Heart left ventricle (tissue), 16 donors: Measurements from ENCODE around the gene PPFIA3. TPM values are rescaled to one million over a fixed set of nuclear protein-coding genes. Genes with fewer than 3 reads are reported as not detected.
A peak's percentile ranks its signal among the peaks of the same experiment; 100 is the strongest.
"Not testable (repeated sequence)": the region's sequence is repeated elsewhere in the genome, so short reads cannot be mapped to it uniquely, and the experiment has no call there.

Source experiments
- ATAC-seq, 4 donors: fragments of 200-7000 bp; cut with Tn5 transposase; one replicate each; pipeline ENCODE4 v1.9.1; 2020 to 2022; ENCODE audit warnings: moderate library complexity in 4 of 4, mild to moderate bottlenecking in 3 of 4, moderate number of reproducible peaks in 1 of 4
- DNase-seq, 5 donors: peaks; one replicate each; pipeline ENCODE4 v3.0.0-alpha.2; 2020
- H3K27ac ChIP-seq, 12 donors: fragments of 200-600 bp; sonication (generic) in 4 of 12; one replicate each; pipeline versions ENCODE4 v1.5.0 to v1.8.0; 2016 to 2022; ENCODE audit warnings: mild to moderate bottlenecking in 2 of 12
- H3K27me3 ChIP-seq, 9 donors: fragments of 200-600 bp; sonication (generic) in 2 of 9; one replicate each; pipeline versions ENCODE4 v1.5.1 to v1.8.0; 2016 to 2022; ENCODE audit warnings: mild to moderate bottlenecking in 3 of 9
- H3K36me3 ChIP-seq, 9 donors: fragments of 200-600 bp; sonication (generic) in 2 of 9; one replicate each; pipeline versions ENCODE4 v1.5.0 to v1.8.0; 2018 to 2022; ENCODE audit warnings: mild to moderate bottlenecking in 2 of 9
- H3K4me1 ChIP-seq, 12 donors: fragments of 200-600 bp; sonication (generic) in 4 of 12; one replicate each; pipeline versions ENCODE4 v1.5.0 to v1.8.0; 2016 to 2022; ENCODE audit warnings: mild to moderate bottlenecking in 3 of 12
- H3K4me3 ChIP-seq, 12 donors: fragments of 200-600 bp; sonication (generic) in 4 of 12; one replicate each; pipeline versions ENCODE4 v1.5.0 to v1.8.0; 2017 to 2022; ENCODE audit warnings: mild to moderate bottlenecking in 9 of 12, moderate library complexity in 4 of 12
- H3K9me3 ChIP-seq, 12 donors: fragments of 200-600 bp; sonication (generic) in 4 of 12; one replicate each; pipeline versions ENCODE4 v1.5.0 to v1.8.0; 2016 to 2022; ENCODE audit warnings: mild to moderate bottlenecking in 1 of 12
- CTCF ChIP-seq, 12 donors: fragments of 200-600 bp; sonication (generic) in 4 of 12; IDR thresholded peaks; one replicate each; pipeline versions ENCODE4 v1.5.0 to v1.8.0; 2018 to 2022; ENCODE audit warnings: antibody characterized with exemption in 12 of 12, mild to moderate bottlenecking in 5 of 12
- POLR2A ChIP-seq, 2 donors: fragments of 450-650 bp; IDR thresholded peaks; one replicate each; pipeline ENCODE4 v1.6.1; 2017; ENCODE audit warnings: antibody characterized with exemption in 2 of 2, mild to moderate bottlenecking in 2 of 2, moderate library complexity in 2 of 2
- WGBS, 4 donors: extraction: QIAGEN DNeasy Blood & Tissue Kit in 2 of 4; methylation state at CpG; one replicate each; pipeline versions ENCODE4 v1.1.5 to v1.1.7; 2013 to 2018; 5-methylcytosine and 5-hydroxymethylcytosine counted together
- intact Hi-C, 10 donors: fragments of 100-400 bp; cut with DNase I; formaldehyde crosslinking; loops; one replicate each; pipeline versions ENCODE4 v1.11.1 to v1.14.2; 2022
- polyA plus RNA-seq, 2 donors: library from polyadenylated mRNA; stranded (reverse); fragments of 200-250 nt; gene quantifications; one replicate each; pipeline ENCODE4 v1.2.3, GENCODE V29; 2013
- total RNA-seq, 9 donors: library from RNA; depleted of rRNA in 2 of 9; stranded (reverse); fragments of >200 nt in 2 of 9; fragmentation: NEBNext Ultra II Directional in 3 of 9; extraction: Animal tissue kit (Norgen Biotek cat#: 25700) in 3 of 9; gene quantifications; one replicate each; pipeline versions ENCODE4 v1.1.0 to v1.2.4, GENCODE V29; 2016 to 2023
- donor health status: ischemic (EF 13 %, LVEDD 7.1; RV severe dilation, severe dysfunction).
- donor health status: healthy with polysubstance abuse.
- donor health status: DM: no; HTN: yes; CAD: no.
- donor health status: DM: no; HTN: no; CAD: no.
- donor health status: ischemic (EF 25% LVEDD 6.9; RV normal size, moderate dysfunction).
- donor health status: ischemic (EF 25% LVEDD 5.7; RV mildly dilated, moderate dysfunction).
- donor health status: healthy.
- donor health status: DM: yes; HTN: yes; CAD: no.
- donor health status: ischemic (EF 35%, LVEDD 5.7; RV mildly dilated, moderate dysfunction).
- donor health status: nonischemic (EF 11% LVEDD 7.7; RV severe dilation, severe dysfunction).
- donor health status: DM: yes; HTN: yes; CAD: no.
- donor health status: PGD.
- donor health status: ischemic (EF 29% LVEDD 5.4; RV normal size, mild dysfunction).
- donor health status: nonischemic (EF 23%, LVEDD 6.1; RV moderate dilation, normal function).

Gene PPFIA3
- total and polyA plus RNA-seq, 11 donors: 2.7 to 12.8 (median 5.1) TPM

GRCh38 chr19:49120868-49121267, 1.5 kb downstream of the PPFIA3 start:
- ATAC-seq (no peak), DNase-seq (no peak)
- Histone ChIP-seq H3K27me3 (peaks cover 0 to 13% (median 0%) of the 10 kb centered on the region in 9 donors), H3K9me3 (no peaks in the 10 kb centered on the region), H3K36me3 (no peaks in the 10 kb centered on the region), H3K4me3 (no peak overlapping the region), H3K4me1 (peaks cover 5 to 37% (median 23%) of the 10 kb centered on the region in 12 donors), H3K27ac (no peak overlapping the region)
- WGBS, 4 donors: 88 to 97% (median 91%) methylated on average over 2 of the region's 2 CpGs
- TF ChIP-seq CTCF (IDR thresholded peaks at IDR 0.05) (no peak), POLR2A (IDR thresholded peaks at IDR 0.05) (no peak)
- intact Hi-C loops: no loop called here

GRCh38 chr19:49121841-49122240, 2.5 kb downstream of the PPFIA3 start:
- DNase-seq, H3K9me3 ChIP-seq, H3K36me3 ChIP-seq, ATAC-seq, H3K4me3 ChIP-seq, H3K27ac ChIP-seq, intact Hi-C loops: not testable (repeated sequence)
- H3K4me1 ChIP-seq: peaks cover 5 to 30% (median 23%) of the 10 kb centered on the region in 12 donors
- H3K27me3 ChIP-seq: peaks cover 0 to 13% (median 0%) of the 10 kb centered on the region in 9 donors
- 74 to 82% (median 79%) methylated on average over 10 of the region's 10 CpGs for WGBS, 4 donors

GRCh38 chr19:49123285-49123684, 3.9 kb downstream of the PPFIA3 start:
- not testable (repeated sequence) for ATAC-seq

GRCh38 chr19:49125025-49125731, 5.8 kb downstream of the PPFIA3 start:
- peaks cover under 1 to 17% (median 13%) of the 10 kb centered on the region in 12 donors for H3K4me1 ChIP-seq
- WGBS, 4 donors: 25 to 38% (median 37%) methylated on average over 15 to 23 of the region's 23 CpGs
- intact Hi-C loops: no loop called here
- no peak overlapping the region for H3K27ac ChIP-seq
- peaks cover 0 to 8% (median 0%) of the 10 kb centered on the region in 9 donors for H3K27me3 ChIP-seq
- ATAC-seq (no peak), DNase-seq (peak in 1 of 5 donors; percentile 37)
- no peak overlapping the region for H3K4me3 ChIP-seq
- no peak for TF ChIP-seq POLR2A (IDR thresholded peaks at IDR 0.05)
- TF ChIP-seq CTCF (IDR thresholded peaks at IDR 0.05): no peak
- no peaks in the 10 kb centered on the region for H3K36me3 ChIP-seq
- H3K9me3 ChIP-seq: no peaks in the 10 kb centered on the region

More at GRCh38 chr19:49123285-49123684, 3.9 kb downstream of the PPFIA3 start:
- WGBS, 4 donors: 87 to 94% (median 93%) methylated on average over 11 of the region's 11 CpGs
- DNase-seq, H3K4me3 ChIP-seq, H3K36me3 ChIP-seq, H3K27ac ChIP-seq, intact Hi-C loops, H3K9me3 ChIP-seq: not testable (repeated sequence)
- Histone ChIP-seq H3K4me1 (peaks cover 0 to 25% (median 19%) of the 10 kb centered on the region in 12 donors), H3K27me3 (peaks cover 0 to 13% (median 0%) of the 10 kb centered on the region in 9 donors)

GRCh38 chr19:49126575-49126974, 7.2 kb downstream of the PPFIA3 start:
- H3K27me3 ChIP-seq: no peaks in the 10 kb centered on the region
- H3K27ac ChIP-seq: no peak overlapping the region
- peaks cover 0 to 15% (median 11%) of the 10 kb centered on the region in 12 donors for H3K4me1 ChIP-seq
- TF ChIP-seq POLR2A (IDR thresholded peaks at IDR 0.05) (no peak), CTCF (IDR thresholded peaks at IDR 0.05) (no peak)
- WGBS, 4 donors: 80 to 94% (median 83%) methylated on average over 4 of the region's 4 CpGs
- no peaks in the 10 kb centered on the region for H3K9me3 ChIP-seq
- intact Hi-C loops: no loop called here
- no peak overlapping the region for H3K4me3 ChIP-seq
- DNase-seq (no peak), ATAC-seq (no peak)
- no peaks in the 10 kb centered on the region for H3K36me3 ChIP-seq

- DNase-seq, ATAC-seq: not testable (repeated sequence)
Observed at GRCh38 chr19:49127225-49127624, 7.9 kb downstream of the PPFIA3 start.

More at GRCh38 chr19:49127225-49127624, 7.9 kb downstream of the PPFIA3 start:
- H3K27ac ChIP-seq, H3K36me3 ChIP-seq, intact Hi-C loops, H3K4me3 ChIP-seq, H3K9me3 ChIP-seq, H3K27me3 ChIP-seq: not testable (repeated sequence)
- H3K4me1 ChIP-seq: peaks cover 0 to 15% (median 11%) of the 10 kb centered on the region in 12 donors
- 95 to 98% (median 96%) methylated on average over 12 of the region's 12 CpGs for WGBS, 4 donors
